HepG2 (cell line): Measurements from ENCODE around the gene LAMC3. TPM values are rescaled to one million over a fixed set of nuclear protein-coding genes. Genes with fewer than 3 reads are reported as not detected.

Experiments used
- ATAC-seq: fragments of 200-7000 bp; cut with Tn5 transposase; 3 replicates; pipeline ENCODE4 v1.9.1; 2020; ENCODE audit warnings: mild to moderate bottlenecking, moderate library complexity
- BruUV-seq: library from RNA; stranded (reverse); fragments of 400-500 nt; replicated peaks from 2 replicates; lab custom pipeline; 2021; lab: Mats Ljungman, UMichigan
- CTCF ChIA-PET: fragments of 300-600 bp; formaldehyde crosslinking; extraction: SDS; loops from one replicate; lab custom pipeline; 2021; ENCODE audit warnings: low total read pairs, inconsistent platforms, low intra/inter-chr PET ratio; lab: Yijun Ruan, JAX
- POLR2A ChIA-PET: fragments of 350-600 bp; sonication (Branson Sonifier 250); formaldehyde crosslinking; loops from one replicate; lab custom pipeline; 2020; ENCODE audit warnings: antibody characterized with exemption, inconsistent platforms; lab: Yijun Ruan, JAX
- DNase-seq: peaks from one replicate; pipeline ENCODE4 v3.0.0-alpha.2; 2015; ENCODE audit warnings: low spot score
- FAIRE-seq: peaks from 3 replicates; lab custom pipeline; 2011; peaks lifted over from hg19 to GRCh38; lab: Jason Lieb, UNC
- H2AFZ ChIP-seq: one replicate; pipeline ENCODE4 v1.6.1; 2011; ENCODE audit warnings: low read length, inconsistent platforms
- H3K27ac ChIP-seq: fragments of 300-600 bp; 3 replicates; pipeline ENCODE4 v1.8.0; 2011; ENCODE audit warnings: mixed run types, mild to moderate bottlenecking, mixed read lengths, low read length, inconsistent platforms; ENCODE audit not compliant: insufficient read depth; ENCODE audit errors: extremely low read length
- H3K27me3 ChIP-seq, 2 experiments: fragments of 200-600 bp in 1 of 2; 2 replicates in 1 of 2; 3 replicates in 1 of 2; pipeline versions ENCODE4 v1.6.0 to v1.8.0; 2011; ENCODE audit warnings: low read length in 2 of 2, mild to moderate bottlenecking in 2 of 2, moderate library complexity in 2 of 2, inconsistent platforms in 1 of 2; ENCODE audit not compliant: insufficient read depth in 2 of 2, control insufficient read depth in 1 of 2
- H3K36me3 ChIP-seq, 2 experiments: fragments of 200-600 bp in 1 of 2; replicated peaks in 1 of 2; 2 replicates in 1 of 2; 3 replicates in 1 of 2; pipeline versions ENCODE4 v1.5.1 to v1.8.0; 2011; ENCODE audit warnings: low read length in 2 of 2, inconsistent platforms in 1 of 2; ENCODE audit not compliant: insufficient read depth in 2 of 2, control insufficient read depth in 1 of 2
- H3K4me1 ChIP-seq: 2 replicates; pipeline ENCODE4 v1.5.1; 2012; ENCODE audit warnings: low read length, inconsistent platforms; ENCODE audit not compliant: insufficient read depth
- H3K4me2 ChIP-seq: 2 replicates; pipeline ENCODE4 v1.6.0; 2011; ENCODE audit warnings: low read depth, low read length, inconsistent platforms
- H3K4me3 ChIP-seq, 3 experiments: fragments of 200-600 bp in 1 of 3; sonication (generic), shearing (Covaris generic) in 1 of 3; replicated peaks in 1 of 3; 2 replicates each; pipeline ENCODE4 v1.5.1; 2011 to 2016; ENCODE audit warnings: low read length in 3 of 3, inconsistent platforms in 2 of 3, low read depth in 2 of 3, mild to moderate bottlenecking in 2 of 3, control low read depth in 1 of 3, mixed read lengths in 1 of 3; ENCODE audit not compliant: insufficient read depth in 1 of 3
- H3K79me2 ChIP-seq: one replicate; pipeline ENCODE4 v1.6.1; 2011; ENCODE audit warnings: low read length, inconsistent platforms; ENCODE audit not compliant: insufficient read depth
- H3K9ac ChIP-seq: 2 replicates; pipeline ENCODE4 v1.6.0; 2011; ENCODE audit warnings: mild to moderate bottlenecking, low read depth, low read length, inconsistent platforms; ENCODE audit not compliant: insufficient read depth
- H3K9me3 ChIP-seq: 2 replicates; pipeline ENCODE4 v1.5.1; 2012; ENCODE audit warnings: mild to moderate bottlenecking, low read length
- H4K20me1 ChIP-seq: 2 replicates; pipeline ENCODE4 v1.6.0; 2011; ENCODE audit warnings: inconsistent platforms, mild to moderate bottlenecking, low read length, moderate library complexity; ENCODE audit not compliant: insufficient read depth
- CHD2 ChIP-seq: IDR thresholded peaks from 2 replicates; pipeline ENCODE4 v1.6.1; 2011; ENCODE audit warnings: low read depth, low read length, improper control_type of control experiment
- FOXM1 ChIP-seq: sonication (generic); formaldehyde crosslinking; IDR thresholded peaks from 2 replicates; pipeline ENCODE4 v1.5.0; 2020; ENCODE audit warnings: missing genetic modification reagents
- HDAC6 ChIP-seq: fragments of 200-600 bp; sonication (generic); IDR thresholded peaks from 2 replicates; pipeline ENCODE4 v1.7.0; 2017; ENCODE audit warnings: mild to moderate bottlenecking, antibody characterized with exemption, low read length, low read depth
- MTA1 ChIP-seq: sonication (generic); formaldehyde crosslinking; IDR thresholded peaks from 2 replicates; pipeline ENCODE4 v1.4.0; 2020; ENCODE audit warnings: missing genetic modification reagents, mild to moderate bottlenecking, borderline replicate concordance
- NFE2L2 ChIP-seq: fragments of 150-350 bp; IDR thresholded peaks from 2 replicates; pipeline ENCODE4 v1.6.1; 2014; ENCODE audit warnings: low read length
- SRSF9 ChIP-seq: fragments of 200-400 bp; formaldehyde crosslinking; IDR thresholded peaks from 2 replicates; pipeline ENCODE4 v1.6.1; 2018; ENCODE audit warnings: borderline replicate concordance, mild to moderate bottlenecking, low read depth, low read length; ENCODE audit not compliant: insufficient read depth, poor library complexity, severe bottlenecking
- U2AF2 ChIP-seq: fragments of 200-400 bp; formaldehyde crosslinking; IDR thresholded peaks from 2 replicates; pipeline ENCODE4 v1.6.1; 2017; ENCODE audit warnings: low read depth, mild to moderate bottlenecking, low read length
- ZNF354B ChIP-seq: sonication (generic); formaldehyde crosslinking; IDR thresholded peaks from 2 replicates; pipeline ENCODE4 v1.8.0; 2022; ENCODE audit warnings: mild to moderate bottlenecking, missing genetic modification reagents
- ZNF510 ChIP-seq: sonication (generic); formaldehyde crosslinking; IDR thresholded peaks from 2 replicates; pipeline ENCODE4 v1.4.0; 2020; ENCODE audit warnings: low read depth, mild to moderate bottlenecking, missing genetic modification reagents
- WGBS: methylation state at CpG from one replicate; pipeline ENCODE4 v1.1.6; 2017; ENCODE audit warnings: low lambda C conversion rate; 5-methylcytosine and 5-hydroxymethylcytosine counted together
- in situ Hi-C: cut with HindIII; loops from 2 replicates; pipeline ENCODE4 v1.10.0; 2017; ENCODE audit warnings: low pct_unique_long_range_greater_than_20kb; ENCODE audit not compliant: extremely low pct_ligation_motif_present
- intact Hi-C: fragments of 100-400 bp; cut with micrococcal nuclease; formaldehyde crosslinking; loops from one replicate; pipeline ENCODE4 v1.10.0; 2022; ENCODE audit not compliant: unreplicated experiment
- polyA plus RNA-seq, 8 experiments: library from polyadenylated mRNA; depleted of rRNA in 3 of 8; stranded (reverse) in 7 of 8; unstranded in 1 of 8; fragments of >200 nt; fragmentation: Illumina TruSeq in 4 of 8; extraction: Trizol in 4 of 8; gene quantifications; 2 replicates each; pipeline versions ENCODE4 v1.2.1 to v1.2.3, GENCODE V29; 2011 to 2016; ENCODE audit warnings: low read depth in 4 of 8, missing spikeins in 1 of 8, mixed read lengths in 1 of 8; ENCODE audit not compliant: insufficient read depth in 1 of 8
- total RNA-seq, 5 experiments: library from RNA; depleted of rRNA; stranded (reverse); fragments of >200 nt; fragmentation: Illumina TruSeq; extraction: Trizol; gene quantifications; 2 replicates each; pipeline ENCODE4 v1.2.3, GENCODE V29; 2016; ENCODE audit warnings: low read depth in 1 of 5
- TF ChIP-seq, protein P1 (sequence below): sonication (generic); formaldehyde crosslinking; IDR thresholded peaks from 2 replicates; pipeline ENCODE4 v1.4.0; 2020; ENCODE audit warnings: missing genetic modification reagents
- TF ChIP-seq, protein P2 (sequence below): sonication (generic); formaldehyde crosslinking; IDR thresholded peaks from 2 replicates; pipeline ENCODE4 v1.5.0; 2020; ENCODE audit warnings: mild to moderate bottlenecking, missing genetic modification reagents
- TF ChIP-seq, protein P3 (sequence below): sonication (generic); formaldehyde crosslinking; IDR thresholded peaks from 2 replicates; pipeline ENCODE4 v1.5.0; 2020; ENCODE audit warnings: mild to moderate bottlenecking, missing genetic modification reagents, moderate library complexity

Gene LAMC3
- total and polyA plus RNA-seq, 2 of the 13 experiments (the other 11 are each of a cell fraction or from before 2014, with no cell fraction given), result 0.07 to 0.57 TPM

DNA sequence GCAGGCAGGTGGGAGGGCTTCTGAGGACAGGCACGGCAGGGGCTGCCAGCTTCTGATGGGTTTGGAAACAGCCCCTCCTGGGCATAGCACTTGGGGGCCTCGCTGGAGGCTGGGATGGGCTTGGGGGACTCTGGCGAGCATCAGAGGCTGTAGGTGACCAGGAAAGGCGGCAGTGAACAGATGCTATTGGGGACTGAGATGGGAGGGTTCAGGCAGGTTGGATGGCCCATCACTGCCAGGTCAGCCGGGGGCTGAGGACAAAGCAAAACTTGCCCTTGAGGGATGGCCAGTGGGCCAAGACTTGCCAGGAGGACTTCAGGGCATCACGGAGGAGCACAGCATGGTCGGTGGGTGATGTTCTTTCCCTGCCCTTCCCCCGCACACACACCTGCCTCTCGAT lies 94.0 kb downstream of the LAMC3 start:
- POLR2A ChIA-PET, result interaction anchor here (1.3 kb wide), 1 partner anchor 23 kb away, joined by 3 read pairs; the partner anchor contains the start of gene NUP214
- no peak for FAIRE-seq

More for the DNA sequence above, 94.0 kb downstream of the LAMC3 start:
- H2AFZ ChIP-seq, result no peak overlapping the region
- no TSS peak for BruUV-seq
- no peaks in the 10 kb centered on the region for H3K27me3 ChIP-seq
- no peak overlapping the region for H3K9ac ChIP-seq
- whole genome bisulfite sequencing, result 89% methylated on average over 7 of the region's 9 CpGs
- CTCF ChIA-PET, result no interaction called here
- no peak for ATAC-seq
- in situ Hi-C loops (no loop called here), intact Hi-C loops (no loop called here)
- no peaks in the 10 kb centered on the region for H3K9me3 ChIP-seq
- no peak for DNase-seq
- H3K79me2 ChIP-seq, result no peaks in the 10 kb centered on the region
- no peak overlapping the region for H3K4me2 ChIP-seq
- no peak overlapping the region for H3K27ac ChIP-seq
- H3K4me3 ChIP-seq, result no peak overlapping the region
- no peaks in the 10 kb centered on the region for H4K20me1 ChIP-seq
- H3K4me1 ChIP-seq, result no peaks in the 10 kb centered on the region
- H3K36me3 ChIP-seq, result no peaks in the 10 kb centered on the region
- TF ChIP-seq, protein P1, sequence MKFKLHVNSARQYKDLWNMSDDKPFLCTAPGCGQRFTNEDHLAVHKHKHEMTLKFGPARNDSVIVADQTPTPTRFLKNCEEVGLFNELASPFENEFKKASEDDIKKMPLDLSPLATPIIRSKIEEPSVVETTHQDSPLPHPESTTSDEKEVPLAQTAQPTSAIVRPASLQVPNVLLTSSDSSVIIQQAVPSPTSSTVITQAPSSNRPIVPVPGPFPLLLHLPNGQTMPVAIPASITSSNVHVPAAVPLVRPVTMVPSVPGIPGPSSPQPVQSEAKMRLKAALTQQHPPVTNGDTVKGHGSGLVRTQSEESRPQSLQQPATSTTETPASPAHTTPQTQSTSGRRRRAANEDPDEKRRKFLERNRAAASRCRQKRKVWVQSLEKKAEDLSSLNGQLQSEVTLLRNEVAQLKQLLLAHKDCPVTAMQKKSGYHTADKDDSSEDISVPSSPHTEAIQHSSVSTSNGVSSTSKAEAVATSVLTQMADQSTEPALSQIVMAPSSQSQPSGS, result no peak
- TF ChIP-seq MTA1 (CRISPR knock-in tag) (no peak), ZNF510 (CRISPR knock-in tag) (no peak), U2AF2 (no peak), NFE2L2 (no peak), HDAC6 (no peak), SRSF9 (no peak), ZNF354B (CRISPR knock-in tag) (no peak), FOXM1 (no peak), CHD2 (no peak)
- TF ChIP-seq, protein P2, sequence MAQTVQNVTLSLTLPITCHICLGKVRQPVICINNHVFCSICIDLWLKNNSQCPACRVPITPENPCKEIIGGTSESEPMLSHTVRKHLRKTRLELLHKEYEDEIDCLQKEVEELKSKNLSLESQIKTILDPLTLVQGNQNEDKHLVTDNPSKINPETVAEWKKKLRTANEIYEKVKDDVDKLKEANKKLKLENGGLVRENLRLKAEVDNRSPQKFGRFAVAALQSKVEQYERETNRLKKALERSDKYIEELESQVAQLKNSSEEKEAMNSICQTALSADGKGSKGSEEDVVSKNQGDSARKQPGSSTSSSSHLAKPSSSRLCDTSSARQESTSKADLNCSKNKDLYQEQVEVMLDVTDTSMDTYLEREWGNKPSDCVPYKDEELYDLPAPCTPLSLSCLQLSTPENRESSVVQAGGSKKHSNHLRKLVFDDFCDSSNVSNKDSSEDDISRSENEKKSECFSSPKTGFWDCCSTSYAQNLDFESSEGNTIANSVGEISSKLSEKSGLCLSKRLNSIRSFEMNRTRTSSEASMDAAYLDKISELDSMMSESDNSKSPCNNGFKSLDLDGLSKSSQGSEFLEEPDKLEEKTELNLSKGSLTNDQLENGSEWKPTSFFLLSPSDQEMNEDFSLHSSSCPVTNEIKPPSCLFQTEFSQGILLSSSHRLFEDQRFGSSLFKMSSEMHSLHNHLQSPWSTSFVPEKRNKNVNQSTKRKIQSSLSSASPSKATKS (CRISPR knock-in tag), result no peak
- TF ChIP-seq, protein P3, sequence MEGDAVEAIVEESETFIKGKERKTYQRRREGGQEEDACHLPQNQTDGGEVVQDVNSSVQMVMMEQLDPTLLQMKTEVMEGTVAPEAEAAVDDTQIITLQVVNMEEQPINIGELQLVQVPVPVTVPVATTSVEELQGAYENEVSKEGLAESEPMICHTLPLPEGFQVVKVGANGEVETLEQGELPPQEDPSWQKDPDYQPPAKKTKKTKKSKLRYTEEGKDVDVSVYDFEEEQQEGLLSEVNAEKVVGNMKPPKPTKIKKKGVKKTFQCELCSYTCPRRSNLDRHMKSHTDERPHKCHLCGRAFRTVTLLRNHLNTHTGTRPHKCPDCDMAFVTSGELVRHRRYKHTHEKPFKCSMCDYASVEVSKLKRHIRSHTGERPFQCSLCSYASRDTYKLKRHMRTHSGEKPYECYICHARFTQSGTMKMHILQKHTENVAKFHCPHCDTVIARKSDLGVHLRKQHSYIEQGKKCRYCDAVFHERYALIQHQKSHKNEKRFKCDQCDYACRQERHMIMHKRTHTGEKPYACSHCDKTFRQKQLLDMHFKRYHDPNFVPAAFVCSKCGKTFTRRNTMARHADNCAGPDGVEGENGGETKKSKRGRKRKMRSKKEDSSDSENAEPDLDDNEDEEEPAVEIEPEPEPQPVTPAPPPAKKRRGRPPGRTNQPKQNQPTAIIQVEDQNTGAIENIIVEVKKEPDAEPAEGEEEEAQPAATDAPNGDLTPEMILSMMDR (CRISPR knock-in tag), result no peak
